NT2/D1 (cell line): Measurements from ENCODE around the gene DIP2C.

Experiments
- SUZ12 ChIP-seq: IDR thresholded peaks from 2 replicates; pipeline ENCODE4 v1.6.1; 2011; ENCODE audit not compliant: insufficient read length, insufficient read depth; ENCODE audit errors: extremely low read depth
- YY1 ChIP-seq: IDR thresholded peaks from 2 replicates; pipeline ENCODE4 v1.6.1; 2011; ENCODE audit not compliant: insufficient read length, insufficient read depth
- ZNF274 ChIP-seq: IDR thresholded peaks from 2 replicates; pipeline ENCODE4 v1.6.1; 2011; ENCODE audit warnings: mild to moderate bottlenecking, low read depth, low read length

DNA sequence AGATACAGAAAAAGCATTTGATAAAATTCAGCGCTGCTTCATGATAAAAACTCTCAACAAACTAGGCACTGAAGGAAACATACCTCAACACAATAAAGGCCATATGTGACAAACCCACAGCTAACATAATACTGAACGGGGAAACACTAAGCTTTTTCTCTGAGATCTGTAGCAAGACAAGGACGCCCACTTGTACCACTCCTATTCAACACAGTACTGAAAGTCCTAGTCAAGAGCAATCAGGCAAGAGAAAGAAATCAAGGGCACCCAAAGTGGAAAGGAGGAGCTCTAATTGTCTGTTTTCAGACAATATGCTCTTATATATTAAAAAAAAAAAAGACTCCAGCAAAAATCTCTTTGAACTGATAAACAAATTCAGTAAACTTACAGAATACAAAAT lies 13.3 kb downstream of the DIP2C start:
- TF ChIP-seq YY1 (no peak), ZNF274 (no peak), SUZ12 (no peak)
